HEK293 (cell line): ENCODE results near the gene BRAT1.

Experiments used
- CTCF ChIA-PET: fragments of 350-600 bp; formaldehyde crosslinking; extraction: SDS; loops from one replicate; lab custom pipeline; 2021; ENCODE audit warnings: antibody characterized with exemption; lab: Yijun Ruan, JAX
- POLR2A ChIA-PET: fragments of 300-600 bp; formaldehyde crosslinking; extraction: SDS; loops from one replicate; lab custom pipeline; 2020; ENCODE audit warnings: antibody characterized with exemption, inconsistent platforms; lab: Yijun Ruan, JAX
- H3K27ac ChIP-seq: fragments of 200-500 bp; sonication (Bioruptor generic); 2 replicates; pipeline ENCODE4 v1.5.1; 2014; ENCODE audit warnings: low read depth, low read length, control low read depth, inconsistent platforms; ENCODE audit errors: extremely low read depth
- H3K36me3 ChIP-seq, 2 experiments: fragments of 200-500 bp in 1 of 2; sonication (Bioruptor generic) in 1 of 2; 1 replicate in 1 of 2; 2 replicates in 1 of 2; pipeline ENCODE4 v1.5.1; 2014 to 2017; ENCODE audit warnings: inconsistent platforms in 2 of 2, low read length in 2 of 2; ENCODE audit not compliant: control insufficient read depth in 2 of 2, insufficient read depth in 1 of 2
- H3K4me1 ChIP-seq: fragments of 200-500 bp; sonication (Bioruptor generic); 2 replicates; pipeline ENCODE4 v1.5.1; 2014; ENCODE audit warnings: mild to moderate bottlenecking, low read length, inconsistent platforms; ENCODE audit not compliant: control insufficient read depth, insufficient read depth
- H3K4me3 ChIP-seq: 2 replicates; pipeline ENCODE4 v1.5.1; 2011; ENCODE audit warnings: low read depth, mild to moderate bottlenecking, control low read depth, low read length, moderate library complexity
- H3K9me3 ChIP-seq: fragments of 200-500 bp; sonication (Bioruptor generic); 2 replicates; pipeline ENCODE4 v1.5.1; 2014; ENCODE audit warnings: low read depth, low read length, inconsistent platforms; ENCODE audit not compliant: control insufficient read depth, insufficient read depth
- EGR2 ChIP-seq: fragments of 450-650 bp; formaldehyde crosslinking; IDR thresholded peaks from 2 replicates; pipeline ENCODE4 v1.5.1; 2016; ENCODE audit warnings: low read depth, missing biosample characterization, missing genetic modification characterization
- GLIS2 ChIP-seq: fragments of 450-650 bp; formaldehyde crosslinking; IDR thresholded peaks from 2 replicates; pipeline ENCODE4 v1.5.1; 2016; ENCODE audit warnings: missing biosample characterization, missing genetic modification characterization
- KLF10 ChIP-seq: fragments of 450-650 bp; IDR thresholded peaks from 2 replicates; pipeline ENCODE4 v1.5.1; 2018; ENCODE audit warnings: missing biosample characterization, mild to moderate bottlenecking, missing genetic modification characterization
- PRDM1 ChIP-seq: fragments of 450-650 bp; formaldehyde crosslinking; IDR thresholded peaks from 2 replicates; pipeline ENCODE4; 2016; ENCODE audit warnings: missing biosample characterization, missing genetic modification characterization
- REPIN1 ChIP-seq: fragments of 450-650 bp; formaldehyde crosslinking; IDR thresholded peaks from 2 replicates; pipeline ENCODE4 v1.5.1; 2017; ENCODE audit warnings: missing biosample characterization, missing genetic modification characterization, low read depth
- SCRT2 ChIP-seq: fragments of 450-650 bp; formaldehyde crosslinking; IDR thresholded peaks from 2 replicates; pipeline ENCODE4 v1.5.1; 2016; ENCODE audit warnings: missing biosample characterization, missing genetic modification characterization
- SETDB1 ChIP-seq: IDR thresholded peaks from one replicate; pipeline ENCODE4 v1.6.1; 2017; ENCODE audit warnings: mild to moderate bottlenecking, low read length, moderate library complexity, mixed read lengths; ENCODE audit not compliant: insufficient read length
- SP2 ChIP-seq: fragments of 450-650 bp; formaldehyde crosslinking; IDR thresholded peaks from 2 replicates; pipeline ENCODE4 v1.5.1; 2016; ENCODE audit warnings: missing biosample characterization, missing genetic modification characterization
- SP3 ChIP-seq: fragments of 450-650 bp; formaldehyde crosslinking; IDR thresholded peaks from 2 replicates; pipeline ENCODE4 v1.5.1; 2016; ENCODE audit warnings: missing biosample characterization, missing genetic modification characterization
- WT1 ChIP-seq: fragments of 450-650 bp; formaldehyde crosslinking; IDR thresholded peaks from 2 replicates; pipeline ENCODE4 v1.5.1; 2016; ENCODE audit warnings: missing biosample characterization, missing genetic modification characterization
- ZFHX2 ChIP-seq: fragments of 450-650 bp; formaldehyde crosslinking; conservative IDR thresholded peaks from 2 replicates; pipeline ENCODE4 v1.5.1; 2016; ENCODE audit warnings: missing biosample characterization, missing genetic modification characterization
- ZNF112 ChIP-seq: fragments of 450-650 bp; formaldehyde crosslinking; IDR thresholded peaks from 2 replicates; pipeline ENCODE4 v1.5.0; 2017; ENCODE audit warnings: missing biosample characterization, missing genetic modification characterization
- ZNF335 ChIP-seq: fragments of 450-650 bp; formaldehyde crosslinking; conservative IDR thresholded peaks from 2 replicates; pipeline ENCODE4 v1.5.1; 2016; ENCODE audit warnings: missing biosample characterization, missing genetic modification characterization
- ZNF549 ChIP-seq: fragments of 450-650 bp; IDR thresholded peaks from 2 replicates; pipeline ENCODE4 v1.5.1; 2018; ENCODE audit warnings: missing biosample characterization, missing genetic modification characterization, mild to moderate bottlenecking, inconsistent platforms, moderate library complexity
- TF ChIP-seq, protein P1 (sequence below): fragments of 450-650 bp; IDR thresholded peaks from 2 replicates; pipeline ENCODE4 v1.5.1; 2018; ENCODE audit warnings: missing biosample characterization, missing genetic modification characterization
- TF ChIP-seq, protein P2 (sequence below): fragments of 450-650 bp; formaldehyde crosslinking; IDR thresholded peaks from 2 replicates; pipeline ENCODE4 v1.5.1; 2016; ENCODE audit warnings: missing biosample characterization, missing genetic modification characterization
- TF ChIP-seq, protein P3 (sequence below): fragments of 450-650 bp; formaldehyde crosslinking; conservative IDR thresholded peaks from 2 replicates; pipeline ENCODE4 v1.5.1; 2016; ENCODE audit warnings: low read depth, missing biosample characterization, missing genetic modification characterization
- TF ChIP-seq, protein P4 (sequence below): fragments of 450-650 bp; formaldehyde crosslinking; IDR thresholded peaks from 2 replicates; pipeline ENCODE4 v1.5.1; 2016; ENCODE audit warnings: missing biosample characterization, missing genetic modification characterization

The BRAT1 gene

DNA sequence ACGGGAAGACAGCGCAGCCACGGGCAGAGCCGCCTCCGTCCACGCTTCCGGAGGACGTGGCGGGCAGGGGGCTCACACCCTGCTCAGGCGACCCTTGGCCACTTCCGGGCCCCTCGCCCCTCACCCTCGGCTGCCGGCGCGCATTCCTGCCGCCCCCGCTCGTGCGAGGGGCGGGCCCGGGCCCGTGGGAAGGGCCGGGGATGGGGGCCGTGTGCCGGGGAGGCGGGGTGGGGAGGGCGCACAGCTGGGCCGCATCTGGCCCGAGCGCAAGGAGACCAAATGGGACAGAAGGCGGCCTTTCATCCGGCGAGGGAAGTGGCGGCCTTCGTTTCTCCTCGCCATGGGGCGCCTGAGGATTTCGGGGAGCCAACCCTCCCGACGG is 36.6 kb downstream of the BRAT1 start:
- Histone ChIP-seq H3K9me3 (no peaks in the 10 kb centered on the region), H3K4me1 (peaks cover 8% of the 10 kb centered on the region), H3K27ac (no peak overlapping the region), H3K36me3 (no peaks in the 10 kb centered on the region), H3K4me3 (no peak overlapping the region)
- TF ChIP-seq KLF10 = no peak
- no peak for TF ChIP-seq ZNF112 (tag by site-specific recombination)
- TF ChIP-seq REPIN1 (tag by site-specific recombination) = no peak
- no peak for TF ChIP-seq ZNF549
- no peak for TF ChIP-seq SCRT2 (tag by site-specific recombination)
- no peak for TF ChIP-seq WT1
- TF ChIP-seq, protein P1, sequence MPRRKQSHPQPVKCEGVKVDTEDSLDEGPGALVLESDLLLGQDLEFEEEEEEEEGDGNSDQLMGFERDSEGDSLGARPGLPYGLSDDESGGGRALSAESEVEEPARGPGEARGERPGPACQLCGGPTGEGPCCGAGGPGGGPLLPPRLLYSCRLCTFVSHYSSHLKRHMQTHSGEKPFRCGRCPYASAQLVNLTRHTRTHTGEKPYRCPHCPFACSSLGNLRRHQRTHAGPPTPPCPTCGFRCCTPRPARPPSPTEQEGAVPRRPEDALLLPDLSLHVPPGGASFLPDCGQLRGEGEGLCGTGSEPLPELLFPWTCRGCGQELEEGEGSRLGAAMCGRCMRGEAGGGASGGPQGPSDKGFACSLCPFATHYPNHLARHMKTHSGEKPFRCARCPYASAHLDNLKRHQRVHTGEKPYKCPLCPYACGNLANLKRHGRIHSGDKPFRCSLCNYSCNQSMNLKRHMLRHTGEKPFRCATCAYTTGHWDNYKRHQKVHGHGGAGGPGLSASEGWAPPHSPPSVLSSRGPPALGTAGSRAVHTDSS (tag by site-specific recombination) = no peak
- no peak for TF ChIP-seq SP3
- no peak for TF ChIP-seq SETDB1
- TF ChIP-seq PRDM1 (tag by site-specific recombination) = no peak
- TF ChIP-seq, protein P2, sequence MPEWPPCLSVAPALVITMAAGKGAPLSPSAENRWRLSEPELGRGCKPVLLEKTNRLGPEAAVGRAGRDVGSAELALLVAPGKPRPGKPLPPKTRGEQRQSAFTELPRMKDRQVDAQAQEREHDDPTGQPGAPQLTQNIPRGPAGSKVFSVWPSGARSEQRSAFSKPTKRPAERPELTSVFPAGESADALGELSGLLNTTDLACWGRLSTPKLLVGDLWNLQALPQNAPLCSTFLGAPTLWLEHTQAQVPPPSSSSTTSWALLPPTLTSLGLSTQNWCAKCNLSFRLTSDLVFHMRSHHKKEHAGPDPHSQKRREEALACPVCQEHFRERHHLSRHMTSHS (tag by site-specific recombination) = no peak
- ChIA-PET CTCF (interaction anchor here (0.6 kb wide), 1 partner anchor 150 kb away, joined by 3 read pairs; no protein-coding TSS in a partner anchor), POLR2A (no interaction called here)

DNA sequence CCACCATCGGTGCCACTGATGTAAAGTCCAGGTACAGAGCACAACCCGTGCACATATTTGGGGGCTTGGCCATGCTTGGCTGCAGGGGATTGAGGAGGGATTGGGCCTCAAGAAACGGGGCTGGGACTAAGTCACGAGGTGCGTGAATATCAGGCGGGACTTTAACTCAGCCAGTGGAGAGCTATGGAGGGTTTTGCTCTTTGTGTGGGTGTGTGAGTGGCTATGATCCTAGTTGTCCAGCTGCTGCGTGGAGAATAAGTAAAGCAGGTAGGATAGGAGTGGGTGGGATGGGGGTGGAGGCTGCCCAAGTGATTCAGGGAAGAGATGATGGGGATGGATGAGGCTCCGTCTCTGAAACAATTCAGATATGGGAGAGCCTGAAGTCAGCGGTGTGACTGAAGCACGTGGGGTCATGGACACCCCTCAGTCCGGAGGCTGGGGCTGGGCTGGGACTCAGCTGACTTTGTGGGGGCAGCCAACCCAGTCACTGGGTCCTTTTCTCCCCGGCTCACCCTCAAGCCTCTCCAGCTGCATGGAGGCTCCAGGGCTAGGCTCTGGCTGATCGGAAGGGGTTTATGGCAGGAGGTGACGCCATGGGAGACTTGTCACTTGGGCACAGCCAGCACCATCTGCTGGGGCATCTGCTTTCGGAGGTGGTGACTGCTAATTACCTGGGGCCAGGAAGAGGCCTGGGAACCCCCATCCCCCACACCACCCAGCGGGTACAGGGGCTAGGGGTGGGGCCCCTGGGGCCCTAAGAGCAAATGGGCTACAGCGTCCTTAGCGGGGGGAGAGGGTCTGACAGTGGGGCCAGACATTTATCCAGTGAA is 37.4 kb downstream of the BRAT1 start:
- Histone ChIP-seq H3K4me3 (no peak overlapping the region), H3K4me1 (peaks cover 8% of the 10 kb centered on the region), H3K36me3 (no peaks in the 10 kb centered on the region), H3K9me3 (no peaks in the 10 kb centered on the region), H3K27ac (no peak overlapping the region)
- TF ChIP-seq SP2 (tag by site-specific recombination) (peak; percentile 37), GLIS2 (tag by site-specific recombination) (no peak), ZNF335 (tag by site-specific recombination) (no peak), EGR2 (tag by site-specific recombination) (peak; percentile 97), ZFHX2 (tag by site-specific recombination) (peak; percentile 97)
- POLR2A ChIA-PET = interaction anchor here (0.7 kb wide), 1 partner anchor 25 kb away, joined by 3 read pairs; no protein-coding TSS in a partner anchor
- CTCF ChIA-PET = interaction anchor here (0.6 to 1.1 kb wide), 3 partner anchors 125 to 974 kb away, joined by 3 to 5 read pairs (median 3); no protein-coding TSS in a partner anchor

DNA sequence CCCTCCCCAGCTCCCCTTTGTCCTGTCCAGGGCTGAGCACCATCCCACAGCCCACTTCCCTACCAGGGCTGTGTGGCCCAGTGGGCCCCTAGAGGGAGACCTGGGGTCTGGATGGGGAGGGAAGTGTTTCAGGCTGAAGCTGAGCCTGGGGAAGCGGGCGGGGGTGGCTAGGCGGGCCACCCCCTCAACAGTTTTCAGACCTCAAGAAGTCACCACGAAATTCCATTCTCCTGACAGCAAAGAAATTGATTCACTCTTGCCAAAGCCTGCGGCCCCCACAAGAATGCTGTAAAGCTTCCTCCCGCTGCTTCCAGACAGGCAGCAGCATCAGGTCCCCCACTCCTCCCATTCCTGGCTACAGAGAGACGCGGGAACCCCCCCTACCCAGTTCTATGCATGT is 38.3 kb downstream of the BRAT1 start:
- POLR2A ChIA-PET = interaction anchor here (0.7 kb wide), 1 partner anchor 24 kb away, joined by 3 read pairs; no protein-coding TSS in a partner anchor
- H3K27ac ChIP-seq = no peak overlapping the region

More for the DNA sequence above, 38.3 kb downstream of the BRAT1 start:
- Histone ChIP-seq H3K4me3 (no peak overlapping the region), H3K36me3 (no peaks in the 10 kb centered on the region), H3K4me1 (peaks cover 8% of the 10 kb centered on the region), H3K9me3 (no peaks in the 10 kb centered on the region)
- TF ChIP-seq EGR2 (tag by site-specific recombination) (peak; percentile 50; the same call in 1 of the 2 replicates), ZFHX2 (tag by site-specific recombination) (peak; percentile 45)
- TF ChIP-seq, protein P3, sequence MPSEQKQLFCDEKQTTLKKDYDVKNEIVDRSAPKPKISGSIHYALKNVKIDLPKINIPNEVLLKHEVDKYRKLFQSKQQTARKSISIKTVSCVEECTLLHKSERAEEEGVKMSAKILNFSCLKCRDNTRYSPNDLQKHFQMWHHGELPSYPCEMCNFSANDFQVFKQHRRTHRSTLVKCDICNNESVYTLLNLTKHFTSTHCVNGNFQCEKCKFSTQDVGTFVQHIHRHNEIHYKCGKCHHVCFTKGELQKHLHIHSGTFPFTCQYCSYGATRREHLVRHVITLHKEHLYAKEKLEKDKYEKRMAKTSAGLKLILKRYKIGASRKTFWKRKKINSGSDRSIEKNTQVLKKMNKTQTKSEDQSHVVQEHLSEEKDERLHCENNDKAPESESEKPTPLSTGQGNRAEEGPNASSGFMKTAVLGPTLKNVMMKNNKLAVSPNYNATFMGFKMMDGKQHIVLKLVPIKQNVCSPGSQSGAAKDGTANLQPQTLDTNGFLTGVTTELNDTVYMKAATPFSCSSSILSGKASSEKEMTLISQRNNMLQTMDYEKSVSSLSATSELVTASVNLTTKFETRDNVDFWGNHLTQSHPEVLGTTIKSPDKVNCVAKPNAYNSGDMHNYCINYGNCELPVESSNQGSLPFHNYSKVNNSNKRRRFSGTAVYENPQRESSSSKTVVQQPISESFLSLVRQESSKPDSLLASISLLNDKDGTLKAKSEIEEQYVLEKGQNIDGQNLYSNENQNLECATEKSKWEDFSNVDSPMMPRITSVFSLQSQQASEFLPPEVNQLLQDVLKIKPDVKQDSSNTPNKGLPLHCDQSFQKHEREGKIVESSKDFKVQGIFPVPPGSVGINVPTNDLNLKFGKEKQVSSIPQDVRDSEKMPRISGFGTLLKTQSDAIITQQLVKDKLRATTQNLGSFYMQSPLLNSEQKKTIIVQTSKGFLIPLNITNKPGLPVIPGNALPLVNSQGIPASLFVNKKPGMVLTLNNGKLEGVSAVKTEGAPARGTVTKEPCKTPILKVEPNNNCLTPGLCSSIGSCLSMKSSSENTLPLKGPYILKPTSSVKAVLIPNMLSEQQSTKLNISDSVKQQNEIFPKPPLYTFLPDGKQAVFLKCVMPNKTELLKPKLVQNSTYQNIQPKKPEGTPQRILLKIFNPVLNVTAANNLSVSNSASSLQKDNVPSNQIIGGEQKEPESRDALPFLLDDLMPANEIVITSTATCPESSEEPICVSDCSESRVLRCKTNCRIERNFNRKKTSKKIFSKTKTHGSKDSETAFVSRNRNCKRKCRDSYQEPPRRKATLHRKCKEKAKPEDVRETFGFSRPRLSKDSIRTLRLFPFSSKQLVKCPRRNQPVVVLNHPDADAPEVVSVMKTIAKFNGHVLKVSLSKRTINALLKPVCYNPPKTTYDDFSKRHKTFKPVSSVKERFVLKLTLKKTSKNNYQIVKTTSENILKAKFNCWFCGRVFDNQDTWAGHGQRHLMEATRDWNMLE = no peak
- TF ChIP-seq, protein P4, sequence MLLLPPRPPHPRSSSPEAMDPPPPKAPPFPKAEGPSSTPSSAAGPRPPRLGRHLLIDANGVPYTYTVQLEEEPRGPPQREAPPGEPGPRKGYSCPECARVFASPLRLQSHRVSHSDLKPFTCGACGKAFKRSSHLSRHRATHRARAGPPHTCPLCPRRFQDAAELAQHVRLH = no peak
- CTCF ChIA-PET = interaction anchor here (0.6 to 1.1 kb wide), 3 partner anchors 126 to 975 kb away, joined by 3 to 5 read pairs (median 3); no protein-coding TSS in a partner anchor
